HCT116 (cell line): Measurements from ENCODE around the gene LRP4. TPM values are rescaled to one million over a fixed set of nuclear protein-coding genes. Genes with fewer than 3 reads are reported as not detected.

Source experiments
- ATAC-seq: fragments of 200-7000 bp; cut with Tn5 transposase; 2 replicates; pipeline ENCODE4 v1.9.1; 2020; ENCODE audit warnings: mild to moderate bottlenecking, moderate library complexity
- BruUV-seq: library from RNA; stranded (reverse); fragments of 400-500 nt; replicated peaks from 2 replicates; lab custom pipeline; 2021; lab: Mats Ljungman, UMichigan
- CTCF ChIA-PET: fragments of 300-600 bp; sonication (Branson Sonifier 250); formaldehyde crosslinking; loops from one replicate; lab custom pipeline; 2021; ENCODE audit warnings: antibody characterized with exemption; lab: Charles Lee
- POLR2A ChIA-PET: fragments of 300-600, 350-600 bp; sonication (Branson Sonifier 250); formaldehyde crosslinking; loops from one replicate; lab custom pipeline; 2021; ENCODE audit warnings: antibody characterized with exemption; lab: Charles Lee
- RAD21 ChIA-PET, 2 experiments: fragments of 300-600 bp; sonication (Branson Sonifier 250); formaldehyde crosslinking; loops; one replicate each; lab custom pipeline; 2023; ENCODE audit warnings: low total read pairs in 2 of 2; ENCODE audit not compliant: uncharacterized antibody in 2 of 2, unreplicated experiment in 2 of 2, low non-redundant PET in 1 of 2; lab: Charles Lee
- DNase-seq: peaks from one replicate; pipeline ENCODE4 v3.0.0-alpha.2; 2010; ENCODE audit warnings: low read depth, low spot score
- H2AFZ ChIP-seq: fragments of 200-600 bp; shearing (Covaris generic), sonication (generic); 2 replicates; pipeline ENCODE4 v1.6.1; 2017; ENCODE audit warnings: low read depth, mixed run types, mixed read lengths, antibody characterized with exemption, low read length; ENCODE audit not compliant: poor library complexity, severe bottlenecking
- H3K27ac ChIP-seq: 2 replicates; pipeline ENCODE4 v1.5.1; 2012; ENCODE audit warnings: low read depth, low read length
- H3K27me3 ChIP-seq: fragments of 200-600 bp; sonication (generic); 2 replicates; pipeline ENCODE4 v1.6.1; 2016; ENCODE audit warnings: mixed run types, low read length, mixed read lengths; ENCODE audit not compliant: insufficient read depth
- H3K36me3 ChIP-seq, 2 experiments: fragments of 200-500 bp in 1 of 2; fragments of 200-600 bp in 1 of 2; sonication (Bioruptor generic) in 1 of 2; sonication (generic) in 1 of 2; 2 replicates each; pipeline versions ENCODE4 v1.5.1 to v1.6.1; 2014 to 2016; ENCODE audit warnings: low read length in 2 of 2, inconsistent platforms in 1 of 2, mixed read lengths in 1 of 2, mixed run types in 1 of 2; ENCODE audit not compliant: insufficient read depth in 2 of 2, control insufficient read depth in 1 of 2
- H3K4me1 ChIP-seq, 2 experiments: fragments of 200-600 bp in 1 of 2; sonication (generic) in 1 of 2; 2 replicates each; pipeline versions ENCODE4 v1.5.1 to v1.6.1; 2012 to 2017; ENCODE audit warnings: low read length in 2 of 2, inconsistent platforms in 1 of 2, mild to moderate bottlenecking in 1 of 2, mixed read lengths in 1 of 2, mixed run types in 1 of 2, moderate library complexity in 1 of 2; ENCODE audit not compliant: insufficient read depth in 2 of 2, control insufficient read depth in 1 of 2
- H3K4me2 ChIP-seq: fragments of 200-600 bp; sonication (generic); 2 replicates; pipeline ENCODE4 v1.6.1; 2017; ENCODE audit warnings: mixed run types, low read length, mixed read lengths
- H3K4me3 ChIP-seq, 2 experiments: fragments of 200-600 bp in 1 of 2; sonication (generic) in 1 of 2; replicated peaks in 1 of 2; 2 replicates each; pipeline ENCODE4 v1.5.1; 2011 to 2016; ENCODE audit warnings: low read length in 2 of 2, control low read depth in 1 of 2, low read depth in 1 of 2, mild to moderate bottlenecking in 1 of 2, mixed read lengths in 1 of 2, mixed run types in 1 of 2
- H3K79me2 ChIP-seq: fragments of 200-600 bp; sonication (generic); 2 replicates; pipeline ENCODE4 v1.6.1; 2017; ENCODE audit warnings: mild to moderate bottlenecking, mixed run types, low read length, moderate library complexity, mixed read lengths; ENCODE audit not compliant: insufficient read depth
- H3K9ac ChIP-seq: fragments of 200-600 bp; sonication (generic); 2 replicates; pipeline ENCODE4 v1.6.1; 2016; ENCODE audit warnings: low read length, mixed read lengths
- H3K9me2 ChIP-seq: fragments of 200-600 bp; sonication (generic), shearing (Covaris generic); 2 replicates; pipeline ENCODE4 v1.6.1; 2017; ENCODE audit warnings: mixed run types, mild to moderate bottlenecking, moderate library complexity; ENCODE audit not compliant: insufficient read depth
- H3K9me3 ChIP-seq, 2 experiments: fragments of 200-500 bp in 1 of 2; fragments of 200-600 bp in 1 of 2; sonication (Bioruptor generic) in 1 of 2; sonication (generic) in 1 of 2; 2 replicates each; pipeline ENCODE4 v1.6.1; 2014 to 2017; ENCODE audit warnings: low read length in 2 of 2, mixed read lengths in 2 of 2, inconsistent platforms in 1 of 2, low read depth in 1 of 2, mild to moderate bottlenecking in 1 of 2, mixed run types in 1 of 2, moderate library complexity in 1 of 2; ENCODE audit not compliant: control insufficient read depth in 1 of 2, insufficient read depth in 1 of 2
- H4K20me1 ChIP-seq: fragments of 200-600 bp; sonication (generic), shearing (Covaris generic); 2 replicates; pipeline ENCODE4 v1.6.1; 2017; ENCODE audit warnings: mixed run types, mild to moderate bottlenecking, moderate library complexity; ENCODE audit not compliant: insufficient read depth
- CBX3 ChIP-seq: IDR thresholded peaks from 2 replicates; pipeline ENCODE4 v1.6.1; 2012; ENCODE audit warnings: low read depth
- CTCF ChIP-seq, 3 experiments: fragments of 200-600 bp in 1 of 3; sonication (generic) in 1 of 3; IDR thresholded peaks in 2 of 3; conservative IDR thresholded peaks in 1 of 3; 2 replicates each; pipeline ENCODE4 v1.5.1; 2012 to 2017; ENCODE audit warnings: low read depth in 2 of 3, low read length in 2 of 3, antibody characterized with exemption in 1 of 3, borderline replicate concordance in 1 of 3, control low read depth in 1 of 3, mild to moderate bottlenecking in 1 of 3, mixed read lengths in 1 of 3, mixed run types in 1 of 3, moderate library complexity in 1 of 3; ENCODE audit not compliant: insufficient read depth in 1 of 3
- EGR1 ChIP-seq: IDR thresholded peaks from 2 replicates; pipeline ENCODE4 v1.6.1; 2012; ENCODE audit warnings: low read depth
- EZH2phosphoT487 ChIP-seq: fragments of 200-600 bp; IDR thresholded peaks from 2 replicates; pipeline ENCODE4 v1.6.1; 2018; ENCODE audit warnings: antibody characterized with exemption, borderline replicate concordance
- FOSL1 ChIP-seq: IDR thresholded peaks from 2 replicates; pipeline ENCODE4 v1.6.1; 2012; ENCODE audit warnings: low read depth
- JUND ChIP-seq: IDR thresholded peaks from 2 replicates; pipeline ENCODE4 v1.6.1; 2012
- ZFX ChIP-seq: fragments of 450-650 bp; IDR thresholded peaks from 2 replicates; pipeline ENCODE4 v1.6.1; 2017
- ZNF274 ChIP-seq: fragments of 200-500 bp; sonication (Bioruptor generic); IDR thresholded peaks from 2 replicates; pipeline ENCODE4 v1.6.1; 2014; ENCODE audit warnings: mild to moderate bottlenecking, low read depth, low read length, inconsistent platforms
- intact Hi-C: fragments of 100-400 bp; cut with micrococcal nuclease; formaldehyde crosslinking; loops from 2 replicates; pipeline ENCODE4 v1.10.0; 2022
- total RNA-seq: library from RNA; stranded (reverse); gene quantifications from one replicate; pipeline ENCODE4 v1.2.1, GENCODE V29; 2021; ENCODE audit not compliant: unreplicated experiment
- TF ChIP-seq, protein P1 (sequence below): IDR thresholded peaks from 2 replicates; pipeline ENCODE4 v1.6.1; 2012
- TF ChIP-seq, protein P2 (sequence below): IDR thresholded peaks from 2 replicates; pipeline ENCODE4 v1.6.1; 2012; ENCODE audit warnings: low read depth

The LRP4 gene
- total RNA-seq, 1 experiment from 2014 or later: 7.4 TPM

GRCh38 chr11:46874586-46874985 lies 43.8 kb downstream of the LRP4 start:
- ATAC-seq (no peak), DNase-seq (no peak)
- Histone ChIP-seq H3K27me3 (no peaks in the 10 kb centered on the region), H3K79me2 (no peaks in the 10 kb centered on the region), H3K4me1 (no peaks in the 10 kb centered on the region), H4K20me1 (no peaks in the 10 kb centered on the region), H3K9me3 (no peaks in the 10 kb centered on the region), H3K4me2 (no peak overlapping the region), H3K4me3 (no peak overlapping the region), H3K9ac (no peak overlapping the region), H3K27ac (no peak overlapping the region), H3K36me3 (peaks cover 0 to 3% of the 10 kb centered on the region in 2 experiments; a peak in 2 of 4 replicates), H3K9me2 (no peaks in the 10 kb centered on the region), H2AFZ (no peak overlapping the region)
- TF ChIP-seq EGR1 (no peak), CBX3 (no peak), ZFX (no peak), JUND (no peak), FOSL1 (no peak), CTCF (IDR thresholded peaks at IDR 0.05 in 2 of 3, conservative IDR thresholded peaks at IDR 0.05 in 1 of 3; ENCODE audit: borderline replicate concordance in 1 of 3, insufficient read depth in 1 of 3, low read depth in 2 of 3, low read length in 2 of 3) (no peak)
- TF ChIP-seq, protein P1, sequence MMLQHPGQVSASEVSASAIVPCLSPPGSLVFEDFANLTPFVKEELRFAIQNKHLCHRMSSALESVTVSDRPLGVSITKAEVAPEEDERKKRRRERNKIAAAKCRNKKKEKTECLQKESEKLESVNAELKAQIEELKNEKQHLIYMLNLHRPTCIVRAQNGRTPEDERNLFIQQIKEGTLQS: no peak
- intact Hi-C loops: no loop called here
- BruUV-seq: no TSS peak
- ChIA-PET CTCF (no interaction called here), POLR2A (no interaction called here), RAD21 (no interaction called here)

- no peak overlapping the region for H3K4me2 ChIP-seq
- no peaks in the 10 kb centered on the region for H3K4me1 ChIP-seq
- H3K36me3 ChIP-seq: peaks cover 0 to 6% of the 10 kb centered on the region in 2 experiments; a peak in 2 of 4 replicates
- ATAC-seq: no peak
- H3K9me2 ChIP-seq: no peaks in the 10 kb centered on the region
- CTCF ChIA-PET: no interaction called here
- POLR2A ChIA-PET: no interaction called here
- no peak overlapping the region for H3K27ac ChIP-seq
- H2AFZ ChIP-seq: no peak overlapping the region
- RAD21 ChIA-PET: no interaction called here
- intact Hi-C loops: no loop called here
- no TSS peak for BruUV-seq
- DNase-seq: no peak
- no peaks in the 10 kb centered on the region for H3K79me2 ChIP-seq
- TF ChIP-seq ZNF274 (no peak), EZH2phosphoT487 (no peak)
- TF ChIP-seq, protein P2, sequence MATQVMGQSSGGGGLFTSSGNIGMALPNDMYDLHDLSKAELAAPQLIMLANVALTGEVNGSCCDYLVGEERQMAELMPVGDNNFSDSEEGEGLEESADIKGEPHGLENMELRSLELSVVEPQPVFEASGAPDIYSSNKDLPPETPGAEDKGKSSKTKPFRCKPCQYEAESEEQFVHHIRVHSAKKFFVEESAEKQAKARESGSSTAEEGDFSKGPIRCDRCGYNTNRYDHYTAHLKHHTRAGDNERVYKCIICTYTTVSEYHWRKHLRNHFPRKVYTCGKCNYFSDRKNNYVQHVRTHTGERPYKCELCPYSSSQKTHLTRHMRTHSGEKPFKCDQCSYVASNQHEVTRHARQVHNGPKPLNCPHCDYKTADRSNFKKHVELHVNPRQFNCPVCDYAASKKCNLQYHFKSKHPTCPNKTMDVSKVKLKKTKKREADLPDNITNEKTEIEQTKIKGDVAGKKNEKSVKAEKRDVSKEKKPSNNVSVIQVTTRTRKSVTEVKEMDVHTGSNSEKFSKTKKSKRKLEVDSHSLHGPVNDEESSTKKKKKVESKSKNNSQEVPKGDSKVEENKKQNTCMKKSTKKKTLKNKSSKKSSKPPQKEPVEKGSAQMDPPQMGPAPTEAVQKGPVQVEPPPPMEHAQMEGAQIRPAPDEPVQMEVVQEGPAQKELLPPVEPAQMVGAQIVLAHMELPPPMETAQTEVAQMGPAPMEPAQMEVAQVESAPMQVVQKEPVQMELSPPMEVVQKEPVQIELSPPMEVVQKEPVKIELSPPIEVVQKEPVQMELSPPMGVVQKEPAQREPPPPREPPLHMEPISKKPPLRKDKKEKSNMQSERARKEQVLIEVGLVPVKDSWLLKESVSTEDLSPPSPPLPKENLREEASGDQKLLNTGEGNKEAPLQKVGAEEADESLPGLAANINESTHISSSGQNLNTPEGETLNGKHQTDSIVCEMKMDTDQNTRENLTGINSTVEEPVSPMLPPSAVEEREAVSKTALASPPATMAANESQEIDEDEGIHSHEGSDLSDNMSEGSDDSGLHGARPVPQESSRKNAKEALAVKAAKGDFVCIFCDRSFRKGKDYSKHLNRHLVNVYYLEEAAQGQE: no peak
- TF ChIP-seq, all 23 proteins: peak for 0
- Histone ChIP-seq H3K9me3 (no peaks in the 10 kb centered on the region), H4K20me1 (no peaks in the 10 kb centered on the region; the same call in 1 of the 2 replicates), H3K9ac (no peak overlapping the region), H3K4me3 (no peak overlapping the region), H3K27me3 (no peaks in the 10 kb centered on the region)
These were observed 49.4 kb downstream of the LRP4 start for GRCh38 chr11:46868912-46869311.
